SKM-1 (cell line): ENCODE measurements around the gene DPP6.

Experiments
- DNase-seq: peaks from one replicate; lab custom pipeline; 2025; ENCODE audit not compliant: unreplicated experiment; lab: John Stamatoyannopoulos, UW

DPP6 gene

DNA sequence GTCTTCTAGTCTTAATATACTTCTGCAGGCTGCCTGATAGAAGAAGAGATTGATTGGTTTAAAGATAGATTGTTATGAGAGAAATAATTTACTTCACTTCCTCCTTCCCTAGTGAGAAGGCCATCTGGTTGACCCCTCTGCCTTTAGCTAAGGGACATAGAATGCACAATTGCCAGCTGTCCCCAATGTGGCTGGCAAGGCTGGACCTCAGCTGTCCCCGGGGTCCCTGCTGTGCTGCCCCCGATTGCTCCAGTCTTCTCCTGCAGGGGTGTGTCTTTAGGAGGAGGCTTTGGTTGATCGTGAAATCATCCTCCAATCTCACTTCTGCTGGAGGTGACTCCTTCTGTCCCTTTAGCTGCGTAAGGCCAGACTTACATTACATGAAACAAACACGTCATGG is 388.5 kb downstream of the DPP6 start:
- no peak for DNase-seq

DNA sequence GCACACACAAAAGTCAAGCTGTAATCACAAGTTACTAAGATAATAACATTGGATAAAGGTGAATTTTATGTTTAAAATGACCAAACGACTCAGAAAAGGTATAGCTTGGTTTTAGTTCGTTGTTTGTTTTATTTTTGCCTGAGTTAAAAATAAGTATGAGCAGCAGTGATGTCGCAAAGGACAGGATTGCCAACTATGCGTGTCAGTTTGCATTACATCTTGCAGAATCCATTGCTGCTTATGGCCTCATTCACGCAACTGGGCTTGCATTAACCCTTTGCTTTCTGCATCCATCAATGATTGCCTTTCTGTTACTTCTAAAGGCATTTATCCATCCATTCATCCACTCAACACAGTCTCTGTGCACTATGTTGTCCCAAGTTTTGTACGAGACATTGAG is 389.6 kb downstream of the DPP6 start:
- no peak for DNase-seq

DNA sequence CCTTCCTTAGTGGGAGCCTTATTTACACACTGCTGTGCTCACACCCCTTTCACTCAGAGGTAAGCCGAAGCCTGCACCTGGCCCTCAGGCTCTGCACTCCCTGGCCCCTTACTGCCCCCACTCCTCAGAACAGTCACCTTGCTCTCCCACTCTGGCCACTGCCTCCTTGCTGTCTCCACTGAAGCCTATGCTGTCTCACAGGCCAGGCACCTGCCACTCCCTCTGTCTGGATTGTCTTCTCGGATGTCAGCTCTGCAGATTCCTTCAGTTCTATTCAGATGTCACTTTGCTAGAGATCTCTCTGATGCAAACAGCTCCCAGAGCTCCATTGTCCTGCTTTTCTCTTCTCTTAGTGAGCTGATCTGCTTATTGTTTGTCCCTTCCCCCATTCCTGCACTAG is 390.7 kb downstream of the DPP6 start:
- no peak for DNase-seq

- DNase-seq: no peak
These were observed 398.3 kb downstream of the DPP6 start for GRCh38 chr7:154450451-154450850.

- no peak for DNase-seq
These were observed 399.6 kb downstream of the DPP6 start for GRCh38 chr7:154451480-154452457.

DNA sequence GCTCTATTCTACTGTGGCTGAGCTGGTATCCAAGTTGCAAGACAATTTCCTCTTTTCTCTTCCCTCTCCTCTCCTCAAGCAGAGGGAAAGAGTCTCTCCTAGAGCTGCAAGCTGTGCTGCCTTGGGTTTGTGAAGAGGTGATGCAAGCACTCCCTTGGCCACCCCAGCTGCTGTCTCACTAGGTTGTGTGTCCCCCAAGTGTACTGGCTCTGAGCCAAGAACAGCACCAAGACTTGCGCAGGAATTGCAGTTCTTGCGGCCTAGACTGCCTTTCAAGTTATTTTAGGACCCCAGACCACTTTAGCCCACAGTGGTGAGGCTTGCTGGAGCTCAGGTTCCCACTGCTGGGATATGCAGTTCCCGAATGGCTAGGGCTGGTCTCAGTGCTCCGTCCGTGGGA is 411.6 kb downstream of the DPP6 start:
- no peak for DNase-seq

- no peak for DNase-seq
These were observed 417.5 kb downstream of the DPP6 start for GRCh38 chr7:154469652-154470051.

GRCh38 chr7:154472343-154472742 is 420.1 kb downstream of the DPP6 start:
- no peak for DNase-seq

- DNase-seq: no peak
These were observed 421.2 kb downstream of the DPP6 start for GRCh38 chr7:154473360-154473759.

GRCh38 chr7:154474903-154475520 is 422.8 kb downstream of the DPP6 start:
- no peak for DNase-seq

GRCh38 chr7:154475864-154476263 is 423.7 kb downstream of the DPP6 start:
- DNase-seq: no peak

DNA sequence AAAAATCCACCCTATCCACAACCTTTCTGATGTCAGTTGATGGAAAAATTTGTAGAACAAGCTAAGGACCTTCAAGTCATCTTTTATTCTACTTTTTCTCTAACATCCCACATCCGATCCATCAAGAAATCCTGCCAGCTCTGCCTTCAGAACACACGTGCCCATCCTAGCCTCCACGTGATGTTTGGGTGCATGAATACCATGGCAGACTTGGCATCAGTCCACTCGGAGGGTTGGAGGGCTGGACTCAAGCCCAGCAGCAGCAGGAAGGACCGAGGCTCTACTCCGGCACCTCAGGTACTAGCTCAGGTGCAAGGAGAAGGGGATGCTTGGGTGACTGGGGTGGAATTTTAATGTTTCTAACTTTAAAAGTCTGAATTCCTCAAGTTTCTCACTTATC is 428.6 kb downstream of the DPP6 start:
- no peak for DNase-seq

DNA sequence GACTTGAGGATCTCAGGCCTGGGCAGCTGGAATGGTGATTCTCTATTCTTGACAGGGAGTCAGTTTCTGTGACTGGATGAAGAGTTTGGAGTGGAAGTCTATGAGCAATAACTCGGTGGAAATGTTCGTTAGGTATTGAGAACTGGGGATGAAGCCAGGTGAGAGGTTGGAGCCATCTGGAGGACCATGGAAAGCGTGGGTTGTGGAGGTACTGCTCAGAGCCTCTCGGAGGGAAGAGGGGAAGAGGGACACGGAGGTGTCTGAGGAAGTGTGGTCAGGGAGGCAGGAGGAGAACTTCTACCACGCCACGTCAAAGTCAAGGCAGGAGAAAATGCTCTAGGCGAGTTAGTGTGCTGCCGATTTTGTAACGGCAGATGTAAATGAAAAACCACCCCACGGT is 430.7 kb downstream of the DPP6 start:
- DNase-seq: no peak

- DNase-seq: no peak
These were observed 432.2 kb downstream of the DPP6 start for GRCh38 chr7:154484406-154484805.

- no peak for DNase-seq
These were observed 432.7 kb downstream of the DPP6 start for GRCh38 chr7:154484943-154485342.

- DNase-seq: no peak
These were observed 437.7 kb downstream of the DPP6 start for GRCh38 chr7:154489897-154490296.

- no peak for DNase-seq
These were observed 441.4 kb downstream of the DPP6 start for GRCh38 chr7:154493594-154493993.

GRCh38 chr7:154497751-154498150 is 445.6 kb downstream of the DPP6 start:
- no peak for DNase-seq

DNA sequence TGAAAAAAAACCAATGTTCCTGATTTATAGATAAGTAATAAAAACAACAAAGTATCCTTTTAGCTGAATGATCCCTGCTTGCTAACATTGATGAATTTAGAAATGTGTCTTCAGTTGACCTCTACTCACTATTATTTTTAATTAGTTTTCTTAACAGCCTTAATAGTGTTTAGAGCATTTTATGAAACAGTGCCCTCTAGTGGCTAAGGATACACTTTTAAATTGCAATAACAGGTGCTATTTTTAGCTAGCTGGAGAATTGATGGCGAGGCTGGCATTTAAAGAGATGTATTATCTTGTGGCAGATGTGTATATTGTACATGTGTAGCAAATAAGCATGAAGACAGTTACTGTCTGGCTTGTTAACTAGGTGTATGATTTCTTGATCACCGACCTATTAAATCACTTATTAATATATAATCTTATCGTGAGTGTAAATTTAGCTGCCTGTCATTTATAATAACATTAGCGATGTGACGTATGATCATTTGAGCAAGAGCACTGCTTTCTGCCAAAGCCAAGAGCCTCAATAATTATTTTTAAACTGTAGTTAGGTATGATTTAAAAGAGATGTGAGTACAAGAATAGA is 451.9 kb downstream of the DPP6 start:
- no peak for DNase-seq

DNA sequence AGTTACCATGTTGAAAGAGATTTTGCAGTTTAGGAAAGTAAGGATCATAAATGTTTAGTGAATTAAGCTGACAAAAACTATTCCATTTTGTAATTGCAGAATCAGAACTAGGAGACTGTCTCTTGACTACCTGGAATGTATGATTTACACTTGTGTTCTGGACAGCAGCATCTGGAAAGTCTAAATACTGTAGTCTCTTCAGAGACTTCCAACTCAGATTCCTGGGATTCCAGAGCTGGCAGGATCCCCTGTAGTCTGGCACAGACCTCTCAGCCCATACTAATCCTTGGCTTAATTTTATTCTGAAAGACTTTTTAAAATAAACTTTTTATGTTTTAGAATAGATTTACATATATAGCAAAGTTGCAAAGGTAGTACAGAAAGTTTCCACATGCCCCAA is 452.7 kb downstream of the DPP6 start:
- no peak for DNase-seq

GRCh38 chr7:154505362-154505761 is 453.2 kb downstream of the DPP6 start:
- no peak for DNase-seq

DNA sequence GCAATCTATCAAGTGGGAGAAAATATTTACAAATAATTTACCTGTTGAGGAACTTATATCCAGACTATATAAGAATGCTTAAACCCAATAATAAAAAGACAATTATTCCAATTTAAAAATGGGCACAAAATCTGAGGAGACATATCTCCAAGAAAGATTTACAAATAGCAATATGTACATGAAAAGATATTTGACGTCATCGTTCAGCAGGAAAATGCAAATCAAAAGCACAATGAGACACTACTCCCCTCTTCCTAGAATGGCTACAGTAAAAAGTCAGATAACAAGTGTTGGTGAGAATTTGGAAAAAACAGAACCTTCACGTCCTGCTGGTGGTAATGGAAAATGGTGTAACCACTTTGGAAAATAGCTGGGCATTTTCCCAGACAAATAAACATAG is 457.0 kb downstream of the DPP6 start:
- no peak for DNase-seq
